ENCODE data around the gene LASP1.

Gene LASP1

DNA sequence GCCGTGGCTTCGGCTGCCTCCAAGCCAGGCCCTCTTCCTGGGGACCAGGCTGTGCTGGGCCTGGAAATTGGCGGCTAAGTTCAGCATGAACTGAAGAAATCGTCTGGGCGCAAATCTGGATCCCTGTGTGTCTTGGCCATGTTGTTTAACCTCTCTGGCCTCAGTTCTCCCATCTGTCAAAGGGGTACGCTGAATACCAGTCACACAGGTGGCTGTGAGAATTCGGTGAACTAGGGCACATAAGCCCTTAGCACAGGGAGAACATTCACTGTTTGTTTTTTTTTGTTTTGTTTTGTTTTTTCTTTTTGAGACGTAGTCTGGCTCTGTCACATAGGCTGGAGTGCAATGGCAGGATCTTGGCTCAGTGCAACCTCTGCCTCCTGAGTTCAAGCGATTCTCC lies 19.0 kb downstream of the LASP1 start:
- no peak for DNase-seq (ENCODE audit: low read depth in 3 of 3)

DNA sequence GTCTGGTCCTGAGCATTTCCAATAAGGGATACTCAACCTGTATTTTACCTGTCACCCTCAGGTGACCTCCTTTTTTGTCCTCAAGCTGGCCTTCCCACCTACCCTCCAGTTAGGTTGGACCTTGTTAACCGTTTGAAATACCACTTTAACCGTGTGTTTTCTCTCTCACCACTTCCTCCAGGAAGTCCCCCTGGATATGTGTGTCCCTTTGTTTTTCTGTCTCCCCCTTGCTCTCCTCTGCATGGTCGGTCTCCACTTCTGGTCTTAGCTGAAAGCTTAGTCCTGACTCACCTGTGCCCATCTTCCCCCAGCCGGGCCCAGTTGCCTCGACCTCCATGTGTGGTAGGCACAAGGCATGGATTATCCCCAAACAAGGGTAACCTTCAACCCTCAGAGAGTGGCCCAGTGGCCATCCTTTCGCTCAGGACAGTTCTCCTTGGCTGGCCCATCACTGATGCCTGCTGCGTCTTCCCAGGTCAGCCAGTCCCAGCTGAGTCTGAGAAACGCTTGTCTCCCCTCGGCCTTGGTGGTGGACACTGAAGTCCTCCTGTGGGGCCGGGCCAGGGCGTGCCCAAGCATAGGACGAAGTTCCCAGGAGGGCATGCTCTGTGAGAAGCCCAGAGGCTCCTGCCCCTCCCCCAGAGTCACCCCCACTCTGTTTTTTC lies 20.0 kb downstream of the LASP1 start:
- DNase-seq (ENCODE audit: low read depth in 3 of 3), result no peak

DNA sequence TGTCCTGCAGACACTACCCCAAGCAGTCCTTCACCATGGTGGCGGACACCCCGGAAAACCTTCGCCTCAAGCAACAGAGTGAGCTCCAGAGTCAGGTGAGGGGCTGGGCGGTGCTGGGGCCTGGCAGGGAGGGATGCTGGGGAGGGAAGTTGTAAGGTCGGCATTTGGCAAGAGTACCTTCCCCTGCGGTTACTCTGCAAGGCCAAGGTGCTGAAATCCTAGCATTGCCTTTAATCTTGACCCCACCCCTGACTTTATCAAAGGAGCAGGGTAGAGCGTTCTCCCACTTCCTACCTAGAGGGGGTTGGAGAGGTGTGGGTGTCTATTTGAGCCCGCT lies 20.5 kb downstream of the LASP1 start:
- no peak for DNase-seq (ENCODE audit: low read depth in 3 of 3)

DNA sequence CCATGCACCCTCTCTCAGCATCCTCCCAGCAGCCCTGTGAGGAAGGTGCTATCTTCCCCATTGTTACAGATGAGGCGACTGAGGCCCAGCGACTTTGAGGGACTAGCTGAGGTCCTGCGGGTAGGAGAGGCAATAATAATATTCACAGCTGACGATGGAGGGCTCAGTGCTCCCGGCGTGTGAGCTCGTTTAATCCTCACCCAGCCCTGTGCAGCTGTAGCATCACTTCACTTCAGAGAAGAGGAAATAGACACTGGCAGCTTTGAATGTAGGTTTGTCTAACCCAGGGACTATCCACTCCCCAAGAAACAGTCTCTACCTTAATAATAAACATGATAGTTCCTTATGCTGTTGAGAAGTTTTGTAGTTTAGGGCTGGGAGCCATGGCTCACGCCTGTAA lies 21.6 kb downstream of the LASP1 start:
- DNase-seq (ENCODE audit: low read depth in 3 of 3), result no peak

DNA sequence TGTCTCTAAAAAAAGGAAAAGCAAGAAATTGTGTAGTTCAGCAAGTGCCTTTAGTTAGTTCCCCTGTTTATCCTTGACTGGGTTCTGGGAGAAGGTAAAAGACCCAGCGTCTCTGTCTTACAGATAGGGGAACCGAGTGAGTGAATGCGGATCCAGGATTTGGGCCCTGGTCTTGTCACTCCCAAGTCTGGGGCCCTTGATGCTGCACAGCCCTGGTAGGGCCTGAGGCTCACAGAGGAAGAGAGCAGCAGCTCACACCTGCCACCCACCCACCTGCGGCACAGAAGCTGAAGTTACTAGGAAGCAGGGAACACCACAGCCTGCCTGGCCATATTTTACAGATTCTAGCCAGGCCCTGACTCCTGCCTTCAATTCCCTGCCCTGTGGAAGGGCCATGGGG lies 22.2 kb downstream of the LASP1 start:
- DNase-seq (ENCODE audit: low read depth in 3 of 3), result no peak

- DNase-seq (ENCODE audit: low read depth in 3 of 3), result no peak
Measured at GRCh38 chr17:38892620-38893019, 22.8 kb downstream of the LASP1 start.

DNA sequence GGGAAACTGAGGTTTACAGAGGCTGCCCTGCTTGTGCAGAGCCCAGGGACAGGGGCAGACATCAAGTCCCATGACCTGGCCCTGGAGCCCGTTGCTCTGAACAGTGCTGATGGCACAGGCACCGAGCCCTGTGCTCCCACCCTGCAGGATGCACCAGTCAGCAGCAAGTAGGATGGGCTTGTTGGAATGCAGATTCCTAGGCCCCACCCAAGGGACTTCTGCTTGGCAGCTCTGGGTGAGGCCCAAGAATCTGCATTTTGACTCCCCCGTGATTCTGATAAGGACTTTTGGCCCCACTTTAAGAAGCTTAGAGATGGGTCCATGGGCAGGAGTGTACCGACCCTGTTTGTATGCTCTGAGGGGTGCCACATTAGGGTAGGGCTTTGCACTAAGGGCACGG lies 23.3 kb downstream of the LASP1 start:
- no peak for DNase-seq (ENCODE audit: low read depth in 3 of 3)

GRCh38 chr17:38893607-38894006 lies 23.7 kb downstream of the LASP1 start:
- DNase-seq (ENCODE audit: low read depth in 3 of 3), result no peak

DNA sequence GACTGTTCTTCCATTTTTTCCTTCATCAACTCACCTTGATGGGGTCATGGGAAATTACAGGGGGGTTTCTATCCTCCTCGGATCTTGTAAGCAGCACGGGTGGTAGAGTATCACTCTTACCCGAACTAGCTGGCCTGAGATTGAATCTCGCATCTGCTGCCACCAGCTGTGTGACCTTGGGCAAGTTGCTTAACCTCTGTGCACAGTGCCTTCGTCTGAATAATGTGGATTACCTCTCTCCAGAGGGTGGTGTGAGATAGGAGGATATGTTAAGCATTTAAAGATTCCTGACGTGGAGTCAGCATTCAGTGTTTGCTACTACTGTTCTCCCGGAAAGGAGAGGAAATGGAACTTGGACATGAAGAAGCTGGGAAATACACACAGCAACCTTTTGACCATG lies 24.4 kb downstream of the LASP1 start:
- no peak for DNase-seq (ENCODE audit: low read depth in 3 of 3)

DNA sequence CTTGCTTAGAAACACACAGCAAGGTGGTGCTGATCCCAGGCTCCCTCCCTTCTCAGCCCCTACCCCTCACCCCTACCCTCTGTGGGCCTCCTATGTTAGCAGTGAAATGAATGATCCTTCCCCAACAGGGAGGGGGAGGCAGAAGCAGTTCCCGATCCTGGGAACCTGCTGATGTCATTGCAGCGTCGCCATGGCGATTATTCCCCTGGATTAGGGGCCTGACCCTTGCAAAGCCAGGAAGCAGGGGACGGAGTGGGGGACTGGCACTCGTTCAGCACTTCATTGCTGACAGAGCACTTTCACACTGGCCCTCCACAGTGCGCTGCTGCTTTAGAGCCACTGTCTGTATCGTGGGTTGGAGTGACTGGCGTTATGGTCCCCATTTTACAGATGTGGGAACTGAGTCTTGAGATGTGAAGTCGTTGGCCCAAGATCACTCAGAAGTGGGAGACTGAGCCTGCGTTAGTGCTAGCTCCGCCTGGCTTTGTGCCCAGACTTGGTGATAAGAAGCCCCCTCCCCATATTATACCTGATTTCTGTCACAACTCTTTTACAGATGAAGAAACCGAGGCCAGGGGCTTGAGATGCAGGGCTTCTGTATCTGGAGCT lies 26.6 kb downstream of the LASP1 start:
- no peak for DNase-seq (ENCODE audit: low read depth in 3 of 3)

- DNase-seq (ENCODE audit: low read depth in 3 of 3), result no peak
Measured at GRCh38 chr17:38897176-38897575, 27.3 kb downstream of the LASP1 start.

- DNase-seq (ENCODE audit: low read depth in 3 of 3), result no peak
Measured at GRCh38 chr17:38897671-38898290, 27.9 kb downstream of the LASP1 start.

DNA sequence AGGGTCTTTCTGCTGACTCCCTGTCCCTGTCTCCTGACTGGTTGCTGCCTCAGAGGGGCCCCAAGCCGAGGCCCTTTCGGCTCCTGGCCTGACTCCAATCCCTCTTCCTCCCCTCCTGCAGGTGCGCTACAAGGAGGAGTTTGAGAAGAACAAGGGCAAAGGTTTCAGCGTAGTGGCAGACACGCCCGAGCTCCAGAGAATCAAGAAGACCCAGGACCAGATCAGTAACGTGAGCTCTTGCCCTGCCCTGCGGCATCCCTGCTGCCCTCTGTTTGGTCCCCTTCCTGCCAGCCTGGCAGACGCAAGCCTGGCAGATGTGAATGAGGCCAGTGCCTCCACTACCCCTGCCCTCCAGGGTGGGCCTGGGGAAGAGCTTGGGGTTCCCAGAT lies 28.4 kb downstream of the LASP1 start:
- peak in 1 of 3 experiments; percentile 24 for DNase-seq (ENCODE audit: low read depth in 3 of 3)

DNA sequence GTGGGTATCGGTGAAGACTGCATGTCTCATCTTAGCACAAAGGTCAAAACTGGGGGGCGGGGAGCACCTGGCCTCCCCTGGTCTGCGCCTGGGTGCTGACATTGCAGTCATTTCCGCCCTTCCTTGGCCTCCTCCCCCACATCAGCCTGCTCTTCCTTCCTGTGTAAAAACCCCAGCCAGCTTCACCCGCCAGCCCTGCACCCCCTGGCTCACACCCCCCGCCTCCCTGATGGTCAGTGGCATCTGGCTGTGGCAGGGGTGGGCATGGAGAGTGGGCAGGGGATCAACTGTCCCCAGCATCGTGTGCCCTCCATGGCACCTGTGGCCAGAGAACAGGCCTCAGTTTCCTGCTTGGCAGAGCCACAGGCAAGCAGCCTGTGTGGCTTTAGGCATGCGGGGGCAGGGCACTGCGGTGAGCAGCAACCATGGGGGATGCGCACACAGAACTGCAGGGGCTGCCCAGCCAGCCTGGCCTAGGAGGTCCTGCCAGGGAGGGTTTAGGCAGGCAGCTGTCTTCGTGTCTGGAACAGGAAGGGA lies 29.0 kb downstream of the LASP1 start:
- peak; percentile 71 to 77 (median 77) for DNase-seq (ENCODE audit: low read depth in 3 of 3)

- no peak for DNase-seq (ENCODE audit: low read depth in 3 of 3)
Measured at GRCh38 chr17:38899421-38899820, 29.6 kb downstream of the LASP1 start.

DNA sequence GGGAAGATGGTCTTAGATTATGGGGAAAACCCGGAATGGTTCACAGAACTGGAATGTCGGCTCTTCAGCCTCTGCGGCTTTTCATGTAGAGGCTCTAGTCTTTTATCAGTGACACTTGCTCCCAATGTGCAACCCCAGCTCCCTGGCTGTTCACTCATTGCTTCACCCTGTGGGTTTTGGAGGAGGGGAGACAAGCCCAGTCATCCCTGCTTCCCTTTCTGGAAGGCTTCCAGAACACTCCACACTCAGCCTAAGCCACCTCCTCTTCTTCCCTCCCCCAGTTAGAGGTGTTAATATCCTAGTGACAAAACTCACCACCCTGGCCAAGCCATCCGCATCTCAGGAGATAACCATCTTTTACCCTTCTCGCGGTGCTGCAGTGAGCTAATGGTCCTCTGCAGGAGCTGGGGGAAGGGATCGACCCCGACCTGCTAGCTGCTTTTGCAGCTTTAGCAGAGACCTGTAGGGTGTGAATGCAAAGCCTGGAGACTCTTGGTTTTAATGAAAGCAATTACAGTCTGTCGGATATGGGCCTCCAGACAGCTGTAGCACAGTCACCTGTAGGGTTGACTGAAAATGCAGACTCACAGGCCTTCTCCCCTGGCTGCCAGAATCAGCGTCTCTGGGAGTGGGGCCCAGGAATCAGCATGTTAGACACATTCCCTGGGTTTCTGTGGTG lies 31.3 kb downstream of the LASP1 start:
- no peak for DNase-seq (ENCODE audit: low read depth in 3 of 3)

- no peak for DNase-seq (ENCODE audit: low read depth in 3 of 3)
Measured at GRCh38 chr17:38903404-38903803, 33.5 kb downstream of the LASP1 start.

- DNase-seq (ENCODE audit: low read depth in 3 of 3), result no peak
Measured at GRCh38 chr17:38904892-38905291, 35.0 kb downstream of the LASP1 start.

GRCh38 chr17:38905375-38905774 lies 35.5 kb downstream of the LASP1 start:
- DNase-seq (ENCODE audit: low read depth in 3 of 3), result no peak

GRCh38 chr17:38906460-38907228 lies 36.8 kb downstream of the LASP1 start:
- no peak for DNase-seq (ENCODE audit: low read depth in 3 of 3)

GRCh38 chr17:38907930-38908675 lies 38.2 kb downstream of the LASP1 start:
- no peak for DNase-seq (ENCODE audit: low read depth in 3 of 3)
